ENCODE results near the gene KRT35. TPM values are rescaled to one million over a fixed set of nuclear protein-coding genes. Genes with fewer than 3 reads are reported as not detected.
"Not testable (repeated sequence)": the region's sequence is repeated elsewhere in the genome, so short reads cannot be mapped to it uniquely, and the experiment has no call there.

KRT35 gene
- polyA plus RNA-seq, 3 donors from 2014 or later = not detected

DNA sequence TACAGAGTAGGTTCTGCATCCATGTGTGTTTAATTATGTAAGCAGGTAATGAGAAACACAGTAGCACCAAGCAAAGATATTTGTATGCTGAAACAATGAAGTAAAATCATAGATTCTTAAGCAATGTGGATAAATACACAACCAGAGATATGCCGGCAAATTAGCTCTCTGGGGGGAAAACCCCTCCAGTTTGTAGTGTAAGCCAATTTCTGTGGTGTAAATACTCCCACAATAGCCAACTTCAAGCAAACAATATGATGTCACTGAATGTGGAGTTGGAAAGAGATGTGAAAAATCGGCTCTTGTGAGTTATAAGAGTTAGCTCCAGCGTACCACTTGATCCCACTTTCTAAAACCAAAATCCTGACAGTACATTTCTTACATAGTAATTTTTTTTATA, 36.3 kb downstream of the KRT35 start:
- Mint-ChIP-seq H3K27me3 (ENCODE audit: low read depth in 3 of 3) (peaks cover 0 to 4% (median 4%) of the 10 kb centered on the region in 3 donors), H3K27ac (no peak overlapping the region), H3K9me3 (peaks cover 0 to 3% (median 0%) of the 10 kb centered on the region in 6 donors), H3K4me1 (no peaks in the 10 kb centered on the region), H3K36me3 (no peaks in the 10 kb centered on the region), H3K4me3 (no peak overlapping the region)
- no peak for DNase-seq

GRCh38 chr17:41444186-41444585, 36.8 kb downstream of the KRT35 start:
- H3K27ac Mint-ChIP-seq = no peak overlapping the region
- no peak overlapping the region for H3K4me3 Mint-ChIP-seq
- no peaks in the 10 kb centered on the region for H3K4me1 Mint-ChIP-seq
- H3K9me3 Mint-ChIP-seq = peaks cover 0 to 3% (median 0%) of the 10 kb centered on the region in 6 donors
- peaks cover 0 to 6% (median 4%) of the 10 kb centered on the region in 3 donors for H3K27me3 Mint-ChIP-seq (ENCODE audit: low read depth in 3 of 3)
- no peak for DNase-seq
- no peaks in the 10 kb centered on the region for H3K36me3 Mint-ChIP-seq

GRCh38 chr17:41442739-41443138, 38.2 kb downstream of the KRT35 start:
- H3K27me3 Mint-ChIP-seq (ENCODE audit: low read depth in 3 of 3) = peaks cover 1 to 8% (median 5%) of the 10 kb centered on the region in 3 donors
- H3K27ac Mint-ChIP-seq = no peak overlapping the region
- H3K36me3 Mint-ChIP-seq = no peaks in the 10 kb centered on the region
- no peaks in the 10 kb centered on the region for H3K4me1 Mint-ChIP-seq
- DNase-seq = no peak
- peaks cover 0 to 3% (median 0%) of the 10 kb centered on the region in 6 donors for H3K9me3 Mint-ChIP-seq
- H3K4me3 Mint-ChIP-seq = no peak overlapping the region

DNA sequence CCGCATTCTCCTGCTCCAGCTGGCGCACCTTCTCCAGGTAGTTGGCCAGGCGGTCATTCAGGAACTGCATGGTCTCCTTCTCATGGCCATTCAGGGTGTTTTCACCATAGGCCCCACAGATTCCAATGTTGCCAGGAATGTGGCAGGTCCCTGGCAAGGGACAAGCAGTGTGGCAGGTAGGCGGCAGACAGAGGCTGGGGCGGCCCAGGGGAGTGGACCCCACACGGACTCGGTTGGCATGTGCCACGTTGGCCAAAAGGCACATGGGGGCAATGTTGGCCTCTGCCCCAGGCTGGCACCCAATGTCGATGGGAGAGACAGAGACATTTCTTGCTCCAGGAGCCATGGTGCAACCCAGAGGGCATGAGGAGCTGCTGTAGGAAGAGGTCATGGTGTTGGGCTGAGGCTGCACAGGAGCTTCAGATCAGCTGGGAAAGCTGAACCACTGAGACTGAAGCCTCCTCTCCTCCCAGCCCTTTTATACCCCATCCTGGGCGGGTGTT, 40.4 kb downstream of the KRT35 start, which contains the start of gene KRT38:
TSS of gene KRT38 (minus strand) at position 453 of the 503 bp plus-strand sequence. CDS start at position 391, 62 bp downstream.
- peaks cover 2 to 8% (median 3%) of the 10 kb centered on the region in 3 donors for H3K27me3 Mint-ChIP-seq (ENCODE audit: low read depth in 3 of 3)
- no peaks in the 10 kb centered on the region for H3K36me3 Mint-ChIP-seq
- no peak for DNase-seq
- H3K4me1 Mint-ChIP-seq = no peaks in the 10 kb centered on the region
- no peak within 1 kb of the TSS for H3K27ac Mint-ChIP-seq
- no peak within 1 kb of the TSS for H3K4me3 Mint-ChIP-seq
- peaks cover 0 to 3% (median 0%) of the 10 kb centered on the region in 6 donors for H3K9me3 Mint-ChIP-seq

DNA sequence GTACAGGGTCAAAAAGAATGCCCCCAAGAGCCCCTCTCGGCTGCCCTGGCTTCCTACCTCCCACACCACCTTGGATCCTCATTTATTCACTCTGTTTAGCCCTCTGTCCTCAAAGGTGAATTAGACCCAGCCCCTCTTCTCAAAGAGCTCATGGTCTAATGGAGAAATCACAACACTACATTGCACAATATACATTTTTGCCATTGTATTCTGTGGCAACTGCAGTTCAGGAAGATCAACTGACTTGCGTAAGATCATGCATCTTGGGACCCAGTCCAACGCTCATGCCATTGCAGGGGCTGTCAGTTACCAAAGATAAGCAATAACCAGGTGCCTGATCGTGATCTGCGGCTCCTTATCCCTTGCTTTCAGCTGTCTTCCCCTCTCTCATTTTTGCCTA, 41.6 kb downstream of the KRT35 start:
- H3K9me3 Mint-ChIP-seq = peaks cover 0 to under 1% (median 0%) of the 10 kb centered on the region in 6 donors
- no peaks in the 10 kb centered on the region for H3K36me3 Mint-ChIP-seq
- no peaks in the 10 kb centered on the region for H3K4me1 Mint-ChIP-seq
- peaks cover 2 to 9% (median 2%) of the 10 kb centered on the region in 3 donors for H3K27me3 Mint-ChIP-seq (ENCODE audit: low read depth in 3 of 3)
- H3K4me3 Mint-ChIP-seq = no peak overlapping the region
- no peak overlapping the region for H3K27ac Mint-ChIP-seq
- no peak for DNase-seq

- DNase-seq = no peak
- no peak overlapping the region for H3K27ac Mint-ChIP-seq
- no peaks in the 10 kb centered on the region for H3K9me3 Mint-ChIP-seq
- no peaks in the 10 kb centered on the region for H3K4me1 Mint-ChIP-seq
- H3K36me3 Mint-ChIP-seq = no peaks in the 10 kb centered on the region
- H3K4me3 Mint-ChIP-seq = no peak overlapping the region
- H3K27me3 Mint-ChIP-seq (ENCODE audit: low read depth in 3 of 3) = peaks cover 2 to 6% (median 3%) of the 10 kb centered on the region in 3 donors
These were observed 43.2 kb downstream of the KRT35 start for GRCh38 chr17:41437769-41438168.

DNA sequence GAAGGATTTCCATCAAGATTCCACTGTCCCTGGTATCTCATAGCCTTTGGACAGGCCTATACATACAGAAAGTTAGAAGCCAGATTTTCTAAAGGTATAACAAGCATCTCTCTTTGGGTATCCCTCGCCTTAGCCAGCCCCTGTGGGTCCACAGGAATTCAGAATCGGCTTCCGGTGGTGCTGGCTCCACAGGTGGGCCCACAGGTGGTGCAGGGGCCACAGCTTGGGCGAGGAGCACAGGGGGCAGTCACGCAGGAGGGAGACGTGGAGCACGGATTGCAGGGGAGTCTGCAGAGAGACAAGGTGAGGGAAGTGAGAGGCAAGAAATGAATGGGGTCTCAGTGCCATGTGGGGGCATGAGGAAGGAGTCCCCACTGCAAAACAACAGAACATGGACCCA, 43.7 kb downstream of the KRT35 start:
- DNase-seq = no peak
- Mint-ChIP-seq H3K4me3 (no peak overlapping the region), H3K4me1 (no peaks in the 10 kb centered on the region), H3K9me3 (no peaks in the 10 kb centered on the region), H3K27ac (no peak overlapping the region), H3K27me3 (ENCODE audit: low read depth in 3 of 3) (peaks cover 2 to 6% (median 4%) of the 10 kb centered on the region in 3 donors), H3K36me3 (no peaks in the 10 kb centered on the region)

DNA sequence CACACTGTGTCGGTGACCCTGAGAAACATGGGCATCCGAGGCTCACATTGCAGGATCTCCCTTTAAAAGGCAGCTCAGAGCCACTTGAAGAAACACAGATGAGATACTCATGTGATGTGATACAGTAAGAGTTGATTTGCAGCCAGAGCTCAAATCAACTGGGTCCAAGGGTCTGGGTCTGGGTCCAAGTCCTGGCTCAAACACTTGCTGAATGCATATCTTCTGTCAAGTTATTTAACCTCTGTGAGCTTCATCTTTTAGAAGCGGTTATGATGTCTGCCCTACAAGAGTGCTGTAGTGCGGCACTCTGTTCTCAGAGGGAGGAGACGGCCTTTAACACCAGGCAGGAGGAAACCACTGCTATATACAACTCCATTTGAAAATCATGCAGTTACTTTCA, 46.5 kb downstream of the KRT35 start:
- Mint-ChIP-seq H3K36me3 (no peaks in the 10 kb centered on the region), H3K4me3 (no peak overlapping the region), H3K4me1 (no peaks in the 10 kb centered on the region), H3K27ac (no peak overlapping the region), H3K9me3 (no peaks in the 10 kb centered on the region), H3K27me3 (ENCODE audit: low read depth in 3 of 3) (peaks cover 2 to 8% (median 6%) of the 10 kb centered on the region in 3 donors)
- no peak for DNase-seq

DNA sequence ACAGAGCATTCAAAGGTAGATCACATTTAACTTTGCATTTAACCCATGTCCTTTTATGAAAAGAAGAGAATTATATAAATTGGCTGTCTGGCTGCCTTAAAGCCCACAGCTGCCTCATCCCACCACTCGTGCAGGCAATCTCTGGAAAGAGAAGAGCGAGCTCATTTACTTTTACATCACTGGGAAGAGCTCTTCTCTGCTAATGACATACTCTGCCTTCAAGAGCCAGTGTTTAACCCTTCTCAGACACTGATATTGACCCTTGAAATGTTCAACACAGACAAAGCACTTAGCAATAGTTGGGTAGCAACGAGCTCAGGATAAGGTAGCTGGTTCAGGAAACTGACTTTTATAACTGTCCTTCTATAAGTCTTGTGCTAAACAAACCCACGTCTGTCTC, 46.9 kb downstream of the KRT35 start:
- H3K27ac Mint-ChIP-seq = no peak overlapping the region

DNA sequence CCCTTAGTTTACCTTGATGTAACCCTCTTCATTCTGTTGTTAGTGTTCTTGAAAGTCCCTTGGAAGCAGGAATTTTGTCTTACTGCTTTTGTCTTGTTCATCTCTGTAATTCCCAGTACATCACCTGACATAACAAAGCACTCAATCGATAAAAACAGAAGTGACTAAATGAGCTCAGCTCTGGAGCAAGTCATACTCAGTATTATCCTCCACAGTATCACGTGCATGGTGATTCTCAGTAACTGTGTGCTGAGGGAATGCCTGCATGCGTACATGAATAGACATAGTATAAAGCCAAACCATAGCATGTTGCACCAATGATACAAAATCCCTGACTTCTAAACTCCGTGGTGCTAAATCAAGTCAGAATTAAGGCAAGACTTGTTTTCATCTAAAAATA, 47.4 kb downstream of the KRT35 start:
- DNase-seq = no peak
- no peak overlapping the region for H3K4me3 Mint-ChIP-seq
- H3K9me3 Mint-ChIP-seq = no peaks in the 10 kb centered on the region
- no peaks in the 10 kb centered on the region for H3K36me3 Mint-ChIP-seq
- H3K27ac Mint-ChIP-seq = no peak overlapping the region
- peaks cover 2 to 8% (median 4%) of the 10 kb centered on the region in 3 donors for H3K27me3 Mint-ChIP-seq (ENCODE audit: low read depth in 3 of 3)
- no peaks in the 10 kb centered on the region for H3K4me1 Mint-ChIP-seq

More for the DNA sequence above, 46.9 kb downstream of the KRT35 start:
- Mint-ChIP-seq H3K4me1 (no peaks in the 10 kb centered on the region), H3K27me3 (ENCODE audit: low read depth in 3 of 3) (peaks cover 2 to 8% (median 4%) of the 10 kb centered on the region in 3 donors), H3K9me3 (no peaks in the 10 kb centered on the region), H3K4me3 (no peak overlapping the region), H3K36me3 (no peaks in the 10 kb centered on the region)
- DNase-seq = no peak

DNA sequence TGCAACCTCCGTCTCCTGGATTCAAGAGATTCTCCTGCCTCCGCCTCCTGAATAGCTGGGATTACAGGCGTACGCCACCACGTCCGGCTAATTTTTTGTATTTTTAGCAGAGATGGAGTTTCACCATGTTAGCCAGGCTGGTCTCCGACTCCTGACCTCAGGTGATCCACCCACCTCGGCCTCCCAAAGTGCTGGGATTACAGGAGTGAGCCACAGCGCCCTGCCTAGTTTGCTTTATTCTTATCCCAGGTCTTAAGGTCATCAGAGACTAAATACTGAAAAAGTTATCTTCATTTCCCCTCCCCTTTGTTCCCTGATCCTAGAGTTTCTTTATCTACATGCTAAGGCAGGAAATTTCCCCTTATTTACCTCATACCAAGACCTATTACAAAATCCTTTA, 50.6 kb downstream of the KRT35 start:
- H3K4me1 Mint-ChIP-seq; H3K4me3 Mint-ChIP-seq; H3K9me3 Mint-ChIP-seq; H3K36me3 Mint-ChIP-seq; H3K27me3 Mint-ChIP-seq (ENCODE audit: low read depth in 3 of 3); DNase-seq; H3K27ac Mint-ChIP-seq: not testable (repeated sequence)

DNA sequence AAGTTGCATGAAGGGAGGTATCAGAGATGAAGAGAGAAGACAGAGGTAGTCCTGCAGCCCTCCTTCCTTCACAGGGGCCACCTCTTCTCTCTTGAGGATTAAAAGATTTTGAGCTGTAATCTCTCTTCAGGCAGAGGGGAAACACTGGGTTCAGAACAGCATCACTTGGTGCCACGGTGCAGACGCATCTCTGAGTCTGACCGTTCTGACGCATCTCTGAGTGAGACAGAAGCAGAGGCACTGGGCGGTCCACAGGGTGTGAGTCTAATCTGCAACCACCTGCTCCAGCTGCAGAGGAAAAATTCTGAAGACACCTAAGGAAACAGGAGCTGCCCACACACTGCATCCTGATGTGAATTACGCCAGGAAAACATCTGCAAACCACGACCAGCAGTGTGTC, 51.3 kb downstream of the KRT35 start:
- Mint-ChIP-seq H3K27me3 (ENCODE audit: low read depth in 3 of 3) (peaks cover 3 to 7% (median 4%) of the 10 kb centered on the region in 3 donors), H3K27ac (no peak overlapping the region), H3K9me3 (no peaks in the 10 kb centered on the region), H3K4me1 (no peaks in the 10 kb centered on the region), H3K36me3 (no peaks in the 10 kb centered on the region), H3K4me3 (no peak overlapping the region)
- no peak for DNase-seq

GRCh38 chr17:41428591-41429291, 52.2 kb downstream of the KRT35 start:
- no peaks in the 10 kb centered on the region for H3K36me3 Mint-ChIP-seq
- H3K9me3 Mint-ChIP-seq = no peaks in the 10 kb centered on the region
- no peak for DNase-seq
- peaks cover 3 to 7% (median 4%) of the 10 kb centered on the region in 3 donors for H3K27me3 Mint-ChIP-seq (ENCODE audit: low read depth in 3 of 3)
- H3K4me1 Mint-ChIP-seq = no peaks in the 10 kb centered on the region
- H3K27ac Mint-ChIP-seq = no peak overlapping the region
- H3K4me3 Mint-ChIP-seq = no peak overlapping the region

Measured in immature natural killer cell (primary cell).